ENCODE measurements around the gene DVL1.

DNA sequence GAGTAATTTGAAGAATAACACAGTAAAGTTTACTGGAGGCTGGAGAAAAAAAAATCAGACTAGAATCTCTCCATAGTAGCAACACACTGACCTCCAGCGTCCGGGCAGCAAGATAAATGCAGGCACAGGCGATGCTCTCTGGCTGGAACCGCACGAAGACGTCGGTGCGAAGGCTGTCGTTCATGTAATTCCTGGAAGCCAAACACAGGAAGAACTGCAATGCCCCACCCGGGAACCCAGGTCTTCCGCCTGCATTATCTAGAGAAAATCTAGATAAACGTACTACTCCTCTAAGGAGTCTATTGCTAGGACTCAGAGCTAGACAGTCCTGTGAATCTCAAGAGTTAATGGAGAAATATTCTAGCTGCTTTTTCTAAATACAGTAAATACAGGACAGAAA is 41.5 kb upstream of the DVL1 start:
- TF ChIP-seq POLR2A (IDR thresholded peaks at IDR 0.05; ENCODE audit: insufficient read depth in 1 of 2, low read depth in 2 of 2, low read length in 2 of 2) (no peak), ZBTB7A (CRISPR knock-in tag; IDR thresholded peaks at IDR 0.05) (no peak), ZNF501 (CRISPR knock-in tag; IDR thresholded peaks at IDR 0.05) (no peak), IKZF4 (CRISPR knock-in tag; IDR thresholded peaks at IDR 0.05; ENCODE audit: borderline replicate concordance, low read depth, not compliant biosample characterization) (no peak), PHF5A (CRISPR knock-in tag; IDR thresholded peaks at IDR 0.05; ENCODE audit: low read depth, unreplicated experiment) (no peak), ZNF713 (CRISPR knock-in tag; IDR thresholded peaks at IDR 0.05) (no peak)
- TF ChIP-seq, protein P1, sequence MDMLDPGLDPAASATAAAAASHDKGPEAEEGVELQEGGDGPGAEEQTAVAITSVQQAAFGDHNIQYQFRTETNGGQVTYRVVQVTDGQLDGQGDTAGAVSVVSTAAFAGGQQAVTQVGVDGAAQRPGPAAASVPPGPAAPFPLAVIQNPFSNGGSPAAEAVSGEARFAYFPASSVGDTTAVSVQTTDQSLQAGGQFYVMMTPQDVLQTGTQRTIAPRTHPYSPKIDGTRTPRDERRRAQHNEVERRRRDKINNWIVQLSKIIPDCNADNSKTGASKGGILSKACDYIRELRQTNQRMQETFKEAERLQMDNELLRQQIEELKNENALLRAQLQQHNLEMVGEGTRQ (IDR thresholded peaks at IDR 0.05; ENCODE audit: low read depth, low read length), result no peak
- TF ChIP-seq, protein P1 (CRISPR knock-in tag; IDR thresholded peaks at IDR 0.05; ENCODE audit: borderline replicate concordance), result no peak
- TF ChIP-seq, protein P2, sequence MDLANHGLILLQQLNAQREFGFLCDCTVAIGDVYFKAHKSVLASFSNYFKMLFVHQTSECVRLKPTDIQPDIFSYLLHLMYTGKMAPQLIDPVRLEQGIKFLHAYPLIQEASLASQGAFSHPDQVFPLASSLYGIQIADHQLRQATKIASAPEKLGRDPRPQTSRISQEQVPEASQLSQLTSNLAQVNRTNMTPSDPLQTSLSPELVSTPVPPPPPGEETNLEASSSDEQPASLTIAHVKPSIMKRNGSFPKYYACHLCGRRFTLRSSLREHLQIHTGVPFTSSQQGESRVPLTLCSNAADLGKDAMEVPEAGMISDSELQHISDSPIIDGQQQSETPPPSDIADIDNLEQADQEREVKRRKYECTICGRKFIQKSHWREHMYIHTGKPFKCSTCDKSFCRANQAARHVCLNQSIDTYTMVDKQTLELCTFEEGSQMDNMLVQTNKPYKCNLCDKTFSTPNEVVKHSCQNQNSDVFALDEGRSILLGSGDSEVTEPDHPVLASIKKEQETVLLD (CRISPR knock-in tag; IDR thresholded peaks at IDR 0.05; ENCODE audit: low read depth), result no peak
- TF ChIP-seq, protein P3, sequence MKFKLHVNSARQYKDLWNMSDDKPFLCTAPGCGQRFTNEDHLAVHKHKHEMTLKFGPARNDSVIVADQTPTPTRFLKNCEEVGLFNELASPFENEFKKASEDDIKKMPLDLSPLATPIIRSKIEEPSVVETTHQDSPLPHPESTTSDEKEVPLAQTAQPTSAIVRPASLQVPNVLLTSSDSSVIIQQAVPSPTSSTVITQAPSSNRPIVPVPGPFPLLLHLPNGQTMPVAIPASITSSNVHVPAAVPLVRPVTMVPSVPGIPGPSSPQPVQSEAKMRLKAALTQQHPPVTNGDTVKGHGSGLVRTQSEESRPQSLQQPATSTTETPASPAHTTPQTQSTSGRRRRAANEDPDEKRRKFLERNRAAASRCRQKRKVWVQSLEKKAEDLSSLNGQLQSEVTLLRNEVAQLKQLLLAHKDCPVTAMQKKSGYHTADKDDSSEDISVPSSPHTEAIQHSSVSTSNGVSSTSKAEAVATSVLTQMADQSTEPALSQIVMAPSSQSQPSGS (CRISPR knock-in tag; IDR thresholded peaks at IDR 0.05), result no peak

Data from HepG2 (cell line).